Endothelial cell of umbilical vein (primary cell): Measurements from ENCODE around the gene GABBR2. TPM values are rescaled to one million over a fixed set of nuclear protein-coding genes. Genes with fewer than 3 reads are reported as not detected.

Source experiments
- BruUV-seq: library from RNA; stranded (reverse); fragments of 400-500 nt; replicated peaks from 2 replicates; lab custom pipeline; 2021; lab: Mats Ljungman, UMichigan
- CTCF ChIA-PET: fragments of 300-600, 350-600 bp; sonication (Branson Sonifier 250); formaldehyde crosslinking; loops from one replicate; lab custom pipeline; 2021; ENCODE audit warnings: antibody characterized with exemption, inconsistent platforms; lab: Charles Lee
- POLR2A ChIA-PET: fragments of 300-600, 350-600 bp; sonication (Branson Sonifier 250); formaldehyde crosslinking; loops from one replicate; lab custom pipeline; 2021; ENCODE audit warnings: antibody characterized with exemption, inconsistent platforms; lab: Charles Lee
- DNase-seq: peaks from one replicate; pipeline ENCODE4 v3.0.0-alpha.2; 2011; ENCODE audit warnings: low read depth, low spot score
- FAIRE-seq: peaks from 2 replicates; lab custom pipeline; 2011; peaks lifted over from hg19 to GRCh38; lab: Jason Lieb, UNC
- H2AFZ ChIP-seq: 2 replicates; pipeline ENCODE4 v1.6.0; 2012; ENCODE audit warnings: low read depth, low read length, control low read depth, inconsistent platforms
- H3K27ac ChIP-seq: 2 replicates; pipeline ENCODE4 v1.5.1; 2011; ENCODE audit warnings: low read depth, mild to moderate bottlenecking, control low read depth, low read length, moderate library complexity; ENCODE audit not compliant: insufficient read depth
- H3K27me3 ChIP-seq, 2 experiments: 2 replicates each; pipeline versions ENCODE4 v1.6.0 to v1.6.1; 2011; ENCODE audit warnings: low read length in 2 of 2, mixed read lengths in 1 of 2; ENCODE audit not compliant: control insufficient read depth in 2 of 2, insufficient read depth in 2 of 2
- H3K36me3 ChIP-seq, 2 experiments: 2 replicates in 1 of 2; 3 replicates in 1 of 2; pipeline ENCODE4 v1.5.1; 2011; ENCODE audit warnings: low read length in 2 of 2, mild to moderate bottlenecking in 1 of 2, moderate library complexity in 1 of 2; ENCODE audit not compliant: control insufficient read depth in 2 of 2, insufficient read depth in 2 of 2; ENCODE audit errors: extremely low read depth in 1 of 2
- H3K4me1 ChIP-seq: 3 replicates; pipeline ENCODE4 v1.5.1; 2011; ENCODE audit warnings: mild to moderate bottlenecking, low read length; ENCODE audit not compliant: control insufficient read depth, insufficient read depth; ENCODE audit errors: extremely low read depth
- H3K4me2 ChIP-seq: 2 replicates; pipeline ENCODE4 v1.6.1; 2011; ENCODE audit warnings: low read length, control low read depth, mixed read lengths; ENCODE audit not compliant: insufficient read depth
- H3K4me3 ChIP-seq, 3 experiments: fragments of 200-600 bp in 1 of 3; sonication (generic), shearing (Covaris generic) in 1 of 3; replicated peaks in 1 of 3; 2 replicates each; pipeline ENCODE4 v1.5.1; 2011 to 2016; ENCODE audit warnings: control low read depth in 3 of 3, low read length in 3 of 3, mild to moderate bottlenecking in 2 of 3, inconsistent platforms in 1 of 3, low read depth in 1 of 3, moderate library complexity in 1 of 3; ENCODE audit not compliant: insufficient read depth in 1 of 3
- H3K79me2 ChIP-seq: 2 replicates; pipeline ENCODE4 v1.6.0; 2012; ENCODE audit warnings: low read length, inconsistent platforms; ENCODE audit not compliant: control insufficient read depth, insufficient read depth
- H3K9ac ChIP-seq: replicated peaks from 2 replicates; pipeline ENCODE3; 2011; ENCODE audit warnings: low read length, control low read depth; ENCODE audit not compliant: insufficient read depth; ENCODE audit errors: extremely low read depth
- H3K9me1 ChIP-seq: replicated peaks from 3 replicates; pipeline ENCODE4 v1.6.0; 2011; ENCODE audit warnings: mild to moderate bottlenecking, low read length; ENCODE audit not compliant: control insufficient read depth, insufficient read depth; ENCODE audit errors: extremely low read depth
- H3K9me3 ChIP-seq: replicated peaks from 2 replicates; pipeline ENCODE4 v1.5.1; 2012; ENCODE audit warnings: low read length, inconsistent platforms; ENCODE audit not compliant: control insufficient read depth, insufficient read depth
- H4K20me1 ChIP-seq: replicated peaks from 2 replicates; pipeline ENCODE3; 2011; ENCODE audit warnings: mild to moderate bottlenecking, low read length; ENCODE audit not compliant: control insufficient read depth, insufficient read depth; ENCODE audit errors: extremely low read depth
- EZH2 ChIP-seq: IDR thresholded peaks from 2 replicates; pipeline ENCODE4 v1.6.1; 2012; ENCODE audit warnings: borderline replicate concordance, low read depth, mild to moderate bottlenecking, moderate library complexity, low read length, inconsistent platforms; ENCODE audit not compliant: severe bottlenecking
- FOS ChIP-seq: IDR thresholded peaks from 2 replicates; pipeline ENCODE4 v1.6.1; 2011; ENCODE audit warnings: mild to moderate bottlenecking, low read length, moderate library complexity, borderline replicate concordance; ENCODE audit not compliant: insufficient read depth
- GATA2 ChIP-seq: IDR thresholded peaks from 2 replicates; pipeline ENCODE4 v1.7.0; 2011; ENCODE audit warnings: low read depth, mild to moderate bottlenecking, moderate library complexity, mixed read lengths, low read length; ENCODE audit not compliant: insufficient read length, insufficient read depth
- JUN ChIP-seq: IDR thresholded peaks from 2 replicates; pipeline ENCODE4 v1.6.1; 2011; ENCODE audit warnings: borderline replicate concordance, low read depth; ENCODE audit not compliant: insufficient read length, insufficient read depth
- MYC ChIP-seq: IDR thresholded peaks from one replicate; pipeline ENCODE4 v1.6.1; 2011; ENCODE audit warnings: mild to moderate bottlenecking, low read depth, low read length
- POLR2A ChIP-seq: IDR thresholded peaks from 2 replicates; pipeline ENCODE4 v1.6.1; 2012; ENCODE audit warnings: low read depth, mild to moderate bottlenecking, control low read depth, low read length
- POLR2AphosphoS5 ChIP-seq: IDR thresholded peaks from 2 replicates; pipeline ENCODE4 v1.6.1; 2012; ENCODE audit warnings: low read depth, mild to moderate bottlenecking, control low read depth, low read length, moderate library complexity; ENCODE audit not compliant: insufficient read depth
- dilution Hi-C: fragments of 300-500 bp; cut with MboI; formaldehyde crosslinking; loops from one replicate; pipeline ENCODE4 v1.15.0; 2019; ENCODE audit warnings: low sequenced_read_pairs; ENCODE audit not compliant: extremely low pct_ligation_motif_present
- intact Hi-C: fragments of 100-400 bp; cut with micrococcal nuclease; formaldehyde crosslinking; loops from one replicate; pipeline ENCODE4 v1.10.0; 2022
- polyA plus RNA-seq, 4 experiments: library from polyadenylated mRNA; depleted of rRNA in 3 of 4; stranded (reverse) in 3 of 4; unstranded in 1 of 4; fragments of >200 nt; gene quantifications; 2 replicates each; pipeline versions ENCODE4 v1.2.1 to v1.2.3, GENCODE V29; 2011 to 2012; ENCODE audit warnings: missing spikeins in 1 of 4
- total RNA-seq: library from RNA; stranded (reverse); gene quantifications from 2 replicates; pipeline ENCODE4 v1.2.3, GENCODE V29; 2021
- TF ChIP-seq, protein P1 (sequence below): IDR thresholded peaks from 2 replicates; pipeline ENCODE4 v1.6.1; 2011; ENCODE audit not compliant: insufficient read depth, insufficient read length
- TF ChIP-seq, protein P2 (sequence below), 2 donors: IDR thresholded peaks; 1 replicate in 1 of 2; 2 replicates in 1 of 2; pipeline ENCODE4 v1.5.1; 2011; ENCODE audit warnings: low read length in 2 of 2, mild to moderate bottlenecking in 2 of 2, moderate library complexity in 2 of 2, control low read depth in 1 of 2, inconsistent platforms in 1 of 2, low read depth in 1 of 2; ENCODE audit not compliant: insufficient read depth in 1 of 2; ENCODE audit errors: extremely low read depth in 1 of 2

GABBR2 gene
- total and polyA plus RNA-seq, 2 donors (not counting 3 experiments of a cell fraction or from before 2014, with no cell fraction given), result 1.1 to 9.2 TPM

DNA sequence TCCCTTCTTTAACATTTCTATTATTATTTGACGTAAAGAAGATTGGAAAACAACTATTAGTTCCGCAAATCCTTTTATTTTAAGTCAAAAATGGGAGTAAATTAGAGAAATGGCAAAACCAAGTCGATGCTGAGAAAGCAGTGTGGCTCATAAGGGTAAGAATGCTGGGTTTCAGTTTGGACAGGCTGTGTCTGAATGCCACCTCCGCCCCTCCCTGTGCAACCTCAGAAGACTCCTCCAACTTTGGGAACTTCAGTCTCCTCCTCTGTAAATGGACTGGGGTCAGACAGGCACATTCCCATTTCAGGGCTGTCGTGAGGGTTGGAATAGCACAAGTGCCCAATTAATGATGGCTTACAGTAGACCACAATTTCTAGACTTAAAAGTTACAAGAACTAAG lies 154.0 kb downstream of the GABBR2 start:
- Histone ChIP-seq H3K9me1 (no peaks in the 10 kb centered on the region), H3K9ac (no peak overlapping the region), H2AFZ (no peak overlapping the region), H3K79me2 (no peaks in the 10 kb centered on the region), H3K27ac (no peak overlapping the region), H3K27me3 (no peaks in the 10 kb centered on the region), H3K36me3 (no peaks in the 10 kb centered on the region), H4K20me1 (no peaks in the 10 kb centered on the region), H3K4me3 (no peak overlapping the region), H3K4me1 (no peaks in the 10 kb centered on the region), H3K9me3 (no peaks in the 10 kb centered on the region), H3K4me2 (no peak overlapping the region)
- dilution Hi-C loops, result no loop called here
- intact Hi-C loops, result no loop called here
- DNase-seq, result no peak
- FAIRE-seq, result no peak
- POLR2A ChIA-PET, result no interaction called here
- no TSS peak for BruUV-seq
- TF ChIP-seq, protein P1, sequence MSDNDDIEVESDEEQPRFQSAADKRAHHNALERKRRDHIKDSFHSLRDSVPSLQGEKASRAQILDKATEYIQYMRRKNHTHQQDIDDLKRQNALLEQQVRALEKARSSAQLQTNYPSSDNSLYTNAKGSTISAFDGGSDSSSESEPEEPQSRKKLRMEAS, result no peak
- TF ChIP-seq FOS, result no peak
- CTCF ChIA-PET, result no interaction called here

DNA sequence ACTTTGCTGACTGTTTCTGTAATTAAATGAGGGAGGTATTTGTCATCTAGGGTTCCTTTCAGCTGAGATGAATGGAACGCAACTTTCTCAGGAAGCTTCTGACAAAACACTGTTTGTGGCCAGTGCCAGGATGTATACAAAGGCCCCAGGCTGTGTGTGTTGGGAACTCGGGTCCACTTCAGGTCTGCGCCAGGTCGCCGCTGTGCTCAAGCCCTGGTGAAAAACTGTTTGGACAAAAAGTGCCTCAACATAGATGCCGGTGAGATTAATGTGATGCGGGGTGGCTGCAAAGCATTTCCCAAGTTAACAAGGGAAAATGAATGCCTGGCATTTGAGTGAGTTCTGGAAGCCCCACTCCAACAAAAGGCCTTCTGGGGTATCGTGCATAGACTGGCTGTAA lies 156.4 kb downstream of the GABBR2 start:
- ChIA-PET CTCF (no interaction called here), POLR2A (no interaction called here)
- TF ChIP-seq FOS (no peak), JUN (no peak), GATA2 (no peak), EZH2 (no peak), POLR2A (no peak), MYC (no peak), POLR2AphosphoS5 (no peak)
- TF ChIP-seq, protein P1, result no peak
- TF ChIP-seq, protein P2, sequence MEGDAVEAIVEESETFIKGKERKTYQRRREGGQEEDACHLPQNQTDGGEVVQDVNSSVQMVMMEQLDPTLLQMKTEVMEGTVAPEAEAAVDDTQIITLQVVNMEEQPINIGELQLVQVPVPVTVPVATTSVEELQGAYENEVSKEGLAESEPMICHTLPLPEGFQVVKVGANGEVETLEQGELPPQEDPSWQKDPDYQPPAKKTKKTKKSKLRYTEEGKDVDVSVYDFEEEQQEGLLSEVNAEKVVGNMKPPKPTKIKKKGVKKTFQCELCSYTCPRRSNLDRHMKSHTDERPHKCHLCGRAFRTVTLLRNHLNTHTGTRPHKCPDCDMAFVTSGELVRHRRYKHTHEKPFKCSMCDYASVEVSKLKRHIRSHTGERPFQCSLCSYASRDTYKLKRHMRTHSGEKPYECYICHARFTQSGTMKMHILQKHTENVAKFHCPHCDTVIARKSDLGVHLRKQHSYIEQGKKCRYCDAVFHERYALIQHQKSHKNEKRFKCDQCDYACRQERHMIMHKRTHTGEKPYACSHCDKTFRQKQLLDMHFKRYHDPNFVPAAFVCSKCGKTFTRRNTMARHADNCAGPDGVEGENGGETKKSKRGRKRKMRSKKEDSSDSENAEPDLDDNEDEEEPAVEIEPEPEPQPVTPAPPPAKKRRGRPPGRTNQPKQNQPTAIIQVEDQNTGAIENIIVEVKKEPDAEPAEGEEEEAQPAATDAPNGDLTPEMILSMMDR (IDR thresholded peaks at IDR 0.05; ENCODE audit: extremely low read depth in 1 of 2, insufficient read depth in 1 of 2, low read depth in 1 of 2, low read length in 2 of 2), result no peak
- Histone ChIP-seq H3K4me1 (no peaks in the 10 kb centered on the region), H3K4me2 (no peak overlapping the region), H3K36me3 (no peaks in the 10 kb centered on the region), H3K9me1 (no peaks in the 10 kb centered on the region), H3K9ac (no peak overlapping the region), H4K20me1 (no peaks in the 10 kb centered on the region), H2AFZ (no peak overlapping the region), H3K79me2 (no peaks in the 10 kb centered on the region), H3K9me3 (no peaks in the 10 kb centered on the region), H3K27ac (no peak overlapping the region), H3K4me3 (no peak overlapping the region), H3K27me3 (no peaks in the 10 kb centered on the region)
- dilution Hi-C loops (no loop called here), intact Hi-C loops (no loop called here)
- FAIRE-seq, result no peak
- no TSS peak for BruUV-seq
- DNase-seq, result peak; percentile 26
